GM20000 (cell line): ENCODE measurements around the gene PLB1.

ENCODE experiments used
- DNase-seq: peaks from one replicate; pipeline ENCODE4 v3.0.0; 2012; ENCODE audit warnings: low spot score
- TF ChIP-seq, protein P1 (sequence below): IDR thresholded peaks from 2 replicates; pipeline ENCODE4 v1.5.1; 2012; ENCODE audit warnings: mild to moderate bottlenecking, control low read depth; ENCODE audit errors: extremely low read depth, missing control alignments

The PLB1 gene

DNA sequence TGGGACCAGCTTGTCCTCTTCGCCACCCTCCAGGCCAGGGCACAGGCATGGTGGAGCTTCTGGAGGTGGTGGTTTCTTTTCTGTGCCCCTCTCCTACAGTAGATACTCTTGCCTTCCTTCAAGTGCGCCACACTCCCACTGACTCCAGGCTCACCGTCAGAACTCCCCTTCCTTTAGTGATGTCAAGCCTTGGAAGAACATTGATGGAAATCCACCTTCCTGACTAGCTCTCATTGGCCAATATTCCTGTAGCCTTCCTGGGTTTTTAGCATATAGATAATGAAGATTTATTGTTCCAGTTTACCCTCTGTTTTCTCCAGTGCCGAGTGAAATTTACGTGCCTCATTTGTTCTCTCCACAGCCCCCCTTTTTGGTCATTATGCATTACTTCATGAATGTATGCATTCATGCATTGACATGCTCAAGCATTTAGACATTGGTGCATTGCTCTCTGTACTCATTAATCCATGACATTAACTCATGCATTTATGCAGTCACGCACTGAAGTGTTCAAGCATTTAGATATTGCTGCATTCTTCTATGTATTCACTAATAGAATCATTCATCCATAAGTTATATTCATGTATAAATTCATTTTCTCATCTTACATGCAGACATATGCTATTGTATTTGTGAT, 37.3 kb downstream of the PLB1 start:
- DNase-seq, result no peak
- TF ChIP-seq, protein P1, sequence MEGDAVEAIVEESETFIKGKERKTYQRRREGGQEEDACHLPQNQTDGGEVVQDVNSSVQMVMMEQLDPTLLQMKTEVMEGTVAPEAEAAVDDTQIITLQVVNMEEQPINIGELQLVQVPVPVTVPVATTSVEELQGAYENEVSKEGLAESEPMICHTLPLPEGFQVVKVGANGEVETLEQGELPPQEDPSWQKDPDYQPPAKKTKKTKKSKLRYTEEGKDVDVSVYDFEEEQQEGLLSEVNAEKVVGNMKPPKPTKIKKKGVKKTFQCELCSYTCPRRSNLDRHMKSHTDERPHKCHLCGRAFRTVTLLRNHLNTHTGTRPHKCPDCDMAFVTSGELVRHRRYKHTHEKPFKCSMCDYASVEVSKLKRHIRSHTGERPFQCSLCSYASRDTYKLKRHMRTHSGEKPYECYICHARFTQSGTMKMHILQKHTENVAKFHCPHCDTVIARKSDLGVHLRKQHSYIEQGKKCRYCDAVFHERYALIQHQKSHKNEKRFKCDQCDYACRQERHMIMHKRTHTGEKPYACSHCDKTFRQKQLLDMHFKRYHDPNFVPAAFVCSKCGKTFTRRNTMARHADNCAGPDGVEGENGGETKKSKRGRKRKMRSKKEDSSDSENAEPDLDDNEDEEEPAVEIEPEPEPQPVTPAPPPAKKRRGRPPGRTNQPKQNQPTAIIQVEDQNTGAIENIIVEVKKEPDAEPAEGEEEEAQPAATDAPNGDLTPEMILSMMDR, result no peak

- TF ChIP-seq, protein P1, result no peak
- DNase-seq, result no peak
Observed at GRCh38 chr2:28534817-28535216, 39.0 kb downstream of the PLB1 start.

GRCh38 chr2:28538134-28538533, 42.3 kb downstream of the PLB1 start:
- no peak for DNase-seq
- TF ChIP-seq, protein P1, result no peak

- DNase-seq, result no peak
- TF ChIP-seq, protein P1, result no peak
Observed at GRCh38 chr2:28538652-28539051, 42.8 kb downstream of the PLB1 start.

- no peak for DNase-seq
- TF ChIP-seq, protein P1, result no peak
Observed at GRCh38 chr2:28539118-28539541, 43.3 kb downstream of the PLB1 start.

- TF ChIP-seq, protein P1, result no peak
- DNase-seq, result no peak
Observed at GRCh38 chr2:28543316-28544035, 47.6 kb downstream of the PLB1 start.

- TF ChIP-seq, protein P1, result no peak
- no peak for DNase-seq
Observed at GRCh38 chr2:28544036-28544346, 48.1 kb downstream of the PLB1 start.
